ENCODE results near the gene HKDC1. TPM values are rescaled to one million over a fixed set of nuclear protein-coding genes. Genes with fewer than 3 reads are reported as not detected.
"Not testable (repeated sequence)": the region's sequence is repeated elsewhere in the genome, so short reads cannot be mapped to it uniquely, and the experiment has no call there.

The HKDC1 gene
- total RNA-seq, 1 experiment from 2014 or later, result 0.17 TPM

DNA sequence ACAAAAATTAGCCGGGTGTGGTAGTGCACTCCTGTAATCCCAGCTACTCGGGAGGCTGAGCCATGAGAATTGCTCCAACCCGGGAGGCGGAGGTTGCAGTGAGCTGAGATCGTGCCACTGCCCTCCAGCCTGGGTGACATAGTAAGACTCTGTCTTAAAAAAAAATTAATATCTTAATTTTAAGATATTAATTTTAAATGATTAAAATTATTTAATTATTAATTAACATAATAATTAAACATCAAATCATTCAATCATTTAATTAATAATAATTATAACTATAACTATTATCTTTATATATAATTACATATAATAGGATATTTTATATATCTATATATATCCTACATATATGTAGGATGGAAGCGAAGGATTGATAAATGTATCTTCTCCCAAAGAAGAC is 56.4 kb downstream of the HKDC1 start:
- no peak for DNase-seq (ENCODE audit: low read depth)

DNA sequence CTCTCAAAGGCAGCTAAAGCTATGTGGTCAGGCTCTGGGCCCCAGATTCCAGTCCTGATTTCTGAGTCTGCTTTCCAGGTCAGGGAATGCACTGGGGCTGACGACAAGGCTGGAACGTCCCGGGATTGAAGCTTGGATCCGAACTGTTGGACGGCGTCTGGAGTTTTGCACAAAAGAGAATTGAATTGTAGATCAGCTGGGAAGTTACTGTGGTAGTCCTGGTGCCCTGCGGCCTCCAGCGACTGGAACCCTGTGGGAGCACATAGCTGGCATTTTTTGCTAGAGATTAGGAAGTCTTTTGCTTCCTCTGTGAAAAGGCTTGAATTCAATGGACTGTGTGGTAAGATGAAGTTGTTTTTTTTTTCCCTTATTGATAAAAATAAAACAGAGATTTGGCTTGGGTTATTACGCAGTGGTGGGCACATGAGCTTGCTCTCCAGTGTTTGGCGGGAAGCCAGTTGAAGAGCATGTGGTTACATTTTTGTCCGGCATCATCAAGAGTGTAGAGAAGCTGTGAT is 58.4 kb downstream of the HKDC1 start, which contains the start of gene HK1:
HK1 (plus strand) TSS at position 51 of the 518 bp plus-strand sequence.
- no peak for DNase-seq (ENCODE audit: low read depth)

DNA sequence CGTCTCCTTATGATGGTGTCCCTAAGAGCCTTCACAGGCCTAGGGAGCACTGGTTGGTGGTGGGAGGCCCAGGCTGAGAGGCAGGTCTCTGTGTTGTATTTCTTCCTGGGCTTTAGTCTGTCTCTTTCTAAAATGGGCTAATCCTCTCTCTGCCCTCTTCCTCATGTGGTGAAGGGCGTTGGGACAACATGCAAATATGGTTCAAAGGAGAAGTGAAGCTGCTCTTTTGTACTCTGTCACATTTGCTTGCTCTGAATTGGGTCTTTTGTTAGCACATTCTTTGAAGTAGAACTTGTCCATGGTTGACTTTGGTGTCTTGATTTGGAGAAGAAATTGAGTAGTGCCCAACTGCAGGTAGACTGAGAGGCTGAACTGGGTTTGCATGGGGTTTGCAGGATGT is 59.0 kb downstream of the HKDC1 start:
- DNase-seq (ENCODE audit: low read depth), result no peak

DNA sequence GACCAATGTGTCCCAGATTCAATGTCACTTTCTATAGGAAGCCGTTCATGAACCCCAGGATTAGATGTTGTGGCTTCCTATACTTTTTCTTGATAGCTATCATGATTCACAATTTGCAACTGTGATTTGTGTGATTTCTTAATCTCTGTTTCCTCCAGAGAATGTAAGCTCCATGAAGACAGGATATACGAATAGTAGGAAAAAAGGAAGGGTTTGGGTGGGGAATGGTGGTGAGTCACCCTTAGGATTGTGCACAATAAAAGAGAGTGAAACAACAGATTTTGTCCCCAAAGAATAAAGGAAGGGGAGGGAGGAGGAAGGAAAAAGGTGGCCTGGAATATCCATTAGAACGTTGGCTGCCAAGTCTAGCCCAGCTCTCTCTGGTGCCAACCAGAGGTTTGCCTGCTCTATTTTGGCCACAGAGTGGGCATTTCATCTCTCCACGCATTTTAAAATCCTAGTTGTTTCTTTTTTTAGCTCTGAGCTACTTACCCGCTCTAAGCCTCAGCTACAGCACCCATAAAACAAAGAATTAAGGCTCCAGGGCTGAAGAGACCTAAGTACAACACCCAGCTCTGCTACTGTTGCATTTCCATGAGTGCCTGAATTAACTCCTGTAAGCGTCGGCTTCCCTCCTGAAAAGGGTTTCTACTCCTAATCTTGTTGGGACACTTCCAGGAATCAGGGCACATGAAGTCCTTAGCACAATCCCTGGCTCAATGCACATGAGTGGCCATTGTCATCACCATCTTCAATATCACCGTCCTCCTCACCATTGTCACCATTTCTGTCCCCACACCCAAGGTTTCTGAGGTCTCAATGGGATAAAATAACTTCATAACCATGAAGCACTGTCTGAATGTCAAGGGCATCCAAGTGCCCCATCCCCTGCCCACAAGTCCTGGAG is 61.6 kb downstream of the HKDC1 start:
- DNase-seq (ENCODE audit: low read depth), result no peak

DNA sequence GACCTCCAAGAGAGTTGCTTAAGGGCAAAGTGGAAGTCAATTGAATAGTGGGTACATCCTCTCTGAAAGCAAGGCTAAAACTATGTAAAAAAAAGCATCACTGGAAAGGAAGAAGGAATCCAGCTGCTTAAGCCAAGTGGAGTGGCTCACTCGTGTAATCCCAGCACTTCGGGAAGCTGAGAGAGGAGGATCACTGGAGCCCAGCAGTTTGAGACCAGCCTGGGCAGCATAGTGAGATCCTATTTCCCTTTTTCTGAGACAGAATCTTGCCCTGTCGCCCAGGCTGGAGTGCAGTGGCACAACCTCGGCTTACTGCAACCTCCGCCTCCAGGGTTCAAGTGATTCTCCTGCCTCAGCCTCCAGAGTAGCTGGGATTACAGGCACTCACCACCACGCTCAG is 64.3 kb downstream of the HKDC1 start:
- DNase-seq (ENCODE audit: low read depth), result not testable (repeated sequence)

DNA sequence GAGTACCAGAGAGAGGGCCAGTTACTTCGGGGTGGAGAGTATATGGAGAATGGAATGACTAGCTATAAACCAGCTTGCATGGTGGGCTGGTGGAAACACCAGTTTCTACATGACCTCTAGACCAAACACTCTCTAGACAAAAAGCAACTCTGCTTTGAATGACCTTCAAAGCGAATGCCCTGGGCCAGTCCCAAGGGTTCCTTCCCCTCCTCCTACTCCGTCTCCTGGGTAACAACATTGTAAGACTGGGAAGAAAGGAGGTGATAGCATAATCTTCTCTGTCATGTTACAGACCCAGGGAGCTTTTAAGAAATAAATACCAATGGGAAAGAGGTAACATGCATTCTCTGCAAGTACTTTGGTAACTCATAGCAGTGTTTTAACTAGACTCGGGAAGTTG is 65.6 kb downstream of the HKDC1 start:
- DNase-seq (ENCODE audit: low read depth), result no peak

DNA sequence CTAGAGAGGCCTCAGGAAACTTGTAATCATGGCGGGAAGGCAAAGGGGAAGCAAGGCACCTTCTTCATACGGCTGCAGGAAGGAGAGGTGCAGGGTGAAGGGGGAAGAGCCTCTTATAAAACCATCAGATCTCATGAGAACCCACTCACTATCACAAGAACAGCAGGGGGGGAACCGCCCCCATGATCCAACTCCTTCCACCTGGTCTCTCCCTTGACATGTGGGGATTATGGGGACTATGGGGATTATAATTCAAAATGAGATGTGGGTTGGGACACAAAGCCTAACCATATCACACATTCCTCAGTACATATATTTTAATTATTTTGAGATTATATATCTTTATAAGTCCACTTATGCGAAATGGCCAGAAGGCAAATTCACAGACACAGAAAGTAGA is 67.0 kb downstream of the HKDC1 start:
- no peak for DNase-seq (ENCODE audit: low read depth)

DNA sequence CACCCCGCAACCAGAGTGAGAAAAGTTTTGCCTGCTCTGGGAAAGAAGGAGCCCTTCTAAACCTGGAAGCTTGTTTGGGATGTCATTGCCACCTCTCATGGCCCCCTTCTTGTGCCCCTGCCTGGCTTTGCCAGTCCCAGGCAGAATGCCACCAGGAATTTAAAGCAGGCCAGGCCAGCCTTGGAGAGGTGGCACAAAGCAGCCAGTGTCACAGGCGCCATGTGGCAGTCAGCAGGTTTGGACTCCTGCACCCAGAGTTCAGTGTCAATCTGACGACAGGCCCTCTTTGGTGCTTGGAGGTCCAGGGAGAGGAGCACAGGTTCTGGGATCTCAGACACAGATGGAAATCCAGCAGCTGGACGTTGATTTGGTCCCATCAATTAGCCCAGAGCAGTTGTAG is 70.9 kb downstream of the HKDC1 start:
- DNase-seq (ENCODE audit: low read depth), result no peak

DNA sequence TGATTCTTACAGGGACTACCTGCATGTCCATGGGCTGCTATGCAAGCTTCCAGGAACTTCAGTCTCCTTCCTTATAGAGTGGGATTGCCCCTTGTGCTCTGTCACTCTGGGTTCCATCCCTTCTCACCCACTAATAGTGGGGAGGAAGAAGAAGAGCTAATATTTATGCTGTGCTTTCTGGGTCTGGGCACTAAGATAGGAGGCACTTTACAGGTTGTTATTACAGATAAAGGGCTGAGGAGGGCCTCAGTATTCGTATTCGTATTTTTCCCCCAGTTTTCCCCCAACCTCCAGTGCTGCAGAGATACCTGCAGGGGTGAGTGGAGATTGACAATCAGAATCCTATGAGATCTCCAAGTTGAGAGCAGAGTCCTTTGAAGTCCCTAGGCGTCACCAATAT is 72.3 kb downstream of the HKDC1 start:
- no peak for DNase-seq (ENCODE audit: low read depth)

DNA sequence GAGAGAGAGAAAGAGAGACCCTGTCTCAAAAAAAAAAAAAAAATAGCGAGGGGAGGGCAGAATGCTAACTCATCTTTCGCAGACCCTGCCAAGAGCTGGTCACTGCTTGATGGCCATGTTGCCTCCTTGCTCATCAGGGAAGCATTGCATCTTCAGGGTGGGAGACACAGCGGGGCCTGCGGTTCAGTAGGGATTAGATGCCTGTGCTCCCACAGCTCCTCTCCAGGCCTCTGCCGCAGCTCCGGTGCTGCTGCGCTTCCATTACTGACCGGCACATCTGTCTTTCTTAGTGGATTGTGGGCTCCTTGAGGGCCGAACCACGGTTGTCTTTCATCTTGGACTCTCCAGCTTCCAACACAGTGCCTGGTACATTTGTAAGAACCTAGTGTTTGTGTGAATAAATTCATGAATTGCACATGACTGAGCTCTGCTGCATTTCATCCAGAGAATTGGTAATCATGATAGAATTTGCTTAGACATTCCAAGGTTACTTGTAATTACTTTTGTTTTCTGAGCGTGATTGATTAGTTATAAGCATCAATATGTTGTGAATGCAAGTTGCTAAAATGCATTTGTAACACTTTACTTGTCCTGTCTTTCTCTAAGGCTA is 75.0 kb downstream of the HKDC1 start:
- no peak for DNase-seq (ENCODE audit: low read depth)

DNA sequence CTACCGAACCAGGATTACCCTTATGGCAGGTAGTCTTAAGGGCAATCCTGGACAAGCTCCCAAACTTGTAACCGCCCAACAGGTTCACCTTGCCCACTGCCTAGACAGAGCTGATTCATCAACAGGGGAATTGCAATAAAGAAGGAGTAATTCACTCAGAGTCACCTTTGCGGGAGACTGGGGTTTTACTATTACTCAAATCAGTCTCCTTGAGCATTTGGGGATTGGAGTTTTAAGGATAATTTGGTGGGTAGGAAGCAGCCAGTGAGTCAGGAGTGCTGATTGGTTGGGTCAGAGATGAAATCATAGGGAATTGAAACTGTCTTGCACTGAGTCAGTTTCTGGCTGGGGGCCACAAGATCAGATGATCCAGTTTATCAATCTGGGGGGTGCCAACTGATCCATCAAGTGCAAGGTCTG is 83.5 kb downstream of the HKDC1 start:
- DNase-seq (ENCODE audit: low read depth), result peak; percentile 25

DNA sequence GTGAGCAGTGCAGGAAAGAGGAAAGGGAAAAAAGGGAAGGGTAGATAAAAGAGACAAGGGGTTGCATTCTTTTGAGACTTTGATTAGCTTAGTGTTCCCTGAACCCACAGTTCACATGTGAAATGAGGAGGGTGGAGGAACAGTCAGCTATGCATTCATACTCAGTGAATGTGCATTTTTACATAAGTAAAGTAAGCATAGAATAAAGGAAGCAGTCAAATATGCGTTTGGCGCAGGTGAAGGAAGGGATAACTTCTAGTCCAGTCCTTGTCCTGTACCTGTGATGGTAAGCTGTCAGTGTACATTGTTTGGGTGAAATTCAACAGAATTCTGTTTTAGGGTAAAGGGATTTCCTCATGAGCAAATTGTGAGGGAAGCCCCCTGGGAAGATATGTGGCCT is 86.3 kb downstream of the HKDC1 start:
- DNase-seq (ENCODE audit: low read depth), result no peak

DNA sequence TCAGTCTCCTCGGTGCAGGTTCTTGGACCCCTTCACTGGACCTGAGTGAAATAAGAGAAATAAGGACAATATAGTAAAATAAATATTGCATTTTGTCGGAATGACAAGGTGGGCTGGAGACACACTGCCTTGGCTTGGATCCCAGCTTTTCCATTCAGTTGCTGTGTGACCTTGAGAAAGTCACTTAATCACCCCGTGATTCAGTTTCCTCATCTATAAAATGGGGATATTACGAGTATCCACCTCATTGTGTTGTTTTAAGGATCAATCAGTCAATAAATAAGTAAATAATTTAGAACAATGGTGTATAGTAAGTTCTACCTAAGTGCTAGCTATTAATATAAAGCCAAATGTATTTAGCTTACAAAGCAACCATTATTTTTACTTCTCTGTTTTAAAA is 87.3 kb downstream of the HKDC1 start:
- DNase-seq (ENCODE audit: low read depth), result no peak

DNA sequence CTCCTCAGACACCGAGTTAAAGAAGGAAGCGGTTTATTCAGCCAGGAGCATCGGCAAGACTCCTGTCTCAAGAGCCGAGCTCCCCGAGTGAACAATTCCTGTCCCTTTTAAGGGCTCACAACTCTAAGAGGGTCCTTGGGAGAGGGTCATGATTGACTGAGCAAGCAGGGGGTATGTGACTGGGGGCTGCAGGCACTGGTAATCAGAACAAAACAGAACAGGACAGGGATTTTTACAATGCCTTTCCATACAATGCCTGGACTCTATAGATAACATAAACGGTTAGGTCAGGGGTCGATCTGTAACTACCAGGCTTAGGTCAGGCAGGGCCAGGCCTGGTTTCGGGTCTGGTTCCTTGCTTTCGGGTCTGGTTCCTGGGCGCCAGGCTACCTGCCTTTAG is 88.2 kb downstream of the HKDC1 start:
- not testable (repeated sequence) for DNase-seq (ENCODE audit: low read depth)

DNA sequence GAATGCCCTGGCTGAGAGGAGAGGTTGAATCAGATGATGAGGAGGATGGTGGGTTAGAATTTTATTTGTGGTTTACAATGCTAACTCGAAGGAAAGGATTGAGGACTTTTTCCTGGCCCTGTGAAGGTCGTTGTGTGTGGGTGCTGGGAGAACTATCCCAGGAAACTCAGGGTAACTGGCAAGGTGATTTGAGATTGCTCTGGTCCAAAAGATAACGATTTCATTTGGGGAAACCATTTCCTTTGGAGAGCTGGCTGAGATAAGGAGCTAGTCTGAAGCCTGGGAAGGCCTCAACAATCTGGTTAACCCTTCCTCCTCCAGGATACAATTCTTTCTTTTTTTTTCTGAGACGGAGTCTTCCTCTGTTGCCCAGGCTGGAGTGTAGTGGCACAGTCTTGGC is 91.2 kb downstream of the HKDC1 start:
- DNase-seq (ENCODE audit: low read depth), result no peak

DNA sequence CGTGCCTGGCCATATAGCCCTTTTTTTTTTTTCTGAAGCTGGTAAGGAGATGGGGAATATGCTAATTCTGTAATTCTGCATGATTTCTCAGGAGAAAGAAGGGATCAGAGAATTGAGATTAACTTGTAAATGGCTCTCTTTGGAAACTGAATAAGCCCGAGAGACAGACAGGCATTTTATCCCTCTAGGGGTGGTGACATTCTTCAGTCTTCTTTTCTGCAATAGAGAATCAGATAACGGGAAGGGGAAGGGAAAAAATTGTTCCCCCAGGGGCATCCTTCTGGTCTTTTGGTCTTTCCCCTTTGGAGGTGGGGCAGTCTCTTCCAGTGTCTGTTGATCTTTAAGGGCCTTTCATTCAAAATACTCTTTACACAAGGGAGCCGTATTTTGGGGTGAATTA is 92.4 kb downstream of the HKDC1 start:
- DNase-seq (ENCODE audit: low read depth), result no peak

DNA sequence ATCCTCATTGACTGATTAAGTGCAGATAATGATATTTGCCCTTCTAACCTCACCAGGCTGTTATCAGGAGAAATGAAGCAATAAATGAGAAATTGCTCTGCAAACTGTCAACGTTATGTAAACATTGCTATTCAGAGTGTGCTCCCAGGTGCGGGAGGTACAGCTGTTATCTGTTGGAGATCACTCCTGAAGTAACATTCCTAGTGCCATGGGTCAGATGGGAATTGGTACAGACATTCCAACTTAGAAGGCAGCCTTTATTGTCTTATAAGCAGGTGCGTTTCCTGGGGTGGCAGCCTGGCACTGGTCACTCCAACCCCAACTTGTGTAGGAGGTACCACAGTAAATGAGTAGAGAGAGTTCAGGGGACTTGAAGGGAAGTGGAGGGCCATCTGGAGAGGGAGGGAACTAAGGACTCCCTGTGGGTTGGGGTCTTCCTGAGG is 95.0 kb downstream of the HKDC1 start:
- no peak for DNase-seq (ENCODE audit: low read depth)

DNA sequence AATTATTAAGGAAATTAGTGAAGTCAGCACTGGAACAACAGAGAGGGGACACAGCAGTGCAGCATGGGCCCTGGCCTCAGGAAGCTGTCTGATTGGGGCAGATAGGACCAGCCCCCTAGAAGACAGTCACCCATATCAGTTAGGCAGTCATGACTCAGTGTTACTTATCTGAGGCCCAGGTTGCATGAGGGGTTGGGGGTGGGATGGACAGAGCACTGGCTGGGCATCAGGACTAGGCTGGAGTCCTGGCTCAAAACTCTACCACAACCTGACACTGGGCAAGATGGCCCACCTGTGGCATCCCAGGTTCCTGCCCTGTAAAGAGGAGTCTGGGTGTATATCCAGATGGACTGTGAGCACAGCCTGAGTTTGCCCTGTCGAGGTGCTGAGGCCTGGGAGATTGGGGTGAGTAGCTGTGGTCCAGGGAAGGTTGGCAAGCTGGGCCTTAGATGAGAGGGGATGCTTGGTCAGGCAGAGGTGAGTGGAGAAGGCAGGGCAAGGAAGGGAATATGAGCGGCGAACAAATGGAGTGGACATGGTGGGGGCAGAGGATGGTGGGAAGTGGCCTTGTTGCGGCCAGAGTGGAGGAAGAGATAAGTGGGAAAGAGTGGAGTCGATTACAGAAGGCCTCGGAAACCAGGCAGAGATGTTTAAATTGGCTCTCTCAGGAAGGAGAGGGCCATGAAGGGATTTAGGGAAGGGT is 95.6 kb downstream of the HKDC1 start:
- no peak for DNase-seq (ENCODE audit: low read depth)

DNA sequence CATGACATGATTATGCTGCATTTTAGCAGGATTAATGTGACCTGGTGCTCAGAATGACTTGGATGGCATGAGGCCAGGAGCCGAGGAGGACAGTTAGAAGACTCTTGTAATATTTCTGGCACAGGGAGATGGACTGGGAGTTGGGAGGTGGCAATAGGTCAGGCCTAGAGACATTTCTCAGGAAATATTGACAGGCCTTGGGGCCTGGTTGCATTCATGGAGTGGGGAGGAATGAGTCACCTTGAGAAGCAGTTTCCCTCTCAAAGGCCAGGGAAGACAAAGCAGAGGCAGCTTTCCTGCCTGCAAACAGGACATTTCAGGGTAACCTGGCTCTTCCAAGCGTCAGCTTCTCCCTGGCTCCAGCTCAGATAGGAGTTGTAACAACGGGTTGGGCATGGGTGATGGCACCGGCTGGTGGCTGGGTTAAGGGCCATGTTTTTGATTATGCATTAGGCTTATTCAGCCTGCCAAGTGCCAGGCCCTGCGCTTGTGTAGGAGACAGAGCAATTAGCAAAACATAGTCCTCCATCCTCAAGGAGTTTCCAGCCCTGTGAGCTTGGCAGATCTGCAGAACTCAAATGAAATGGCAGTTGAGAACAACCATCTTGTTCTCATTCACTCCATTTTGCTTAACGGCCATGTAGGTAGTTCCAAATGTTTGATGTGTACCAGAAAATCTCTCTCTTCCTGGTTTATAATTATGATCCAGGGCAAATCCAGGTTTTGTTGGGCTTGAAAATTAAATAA is 96.4 kb downstream of the HKDC1 start:
- peak; percentile 41 for DNase-seq (ENCODE audit: low read depth)

Measured in LHCN-M2 (cell line).